Hepatocyte (in vitro differentiated cells): ENCODE measurements around the gene SNAPC5. TPM values are rescaled to one million over a fixed set of nuclear protein-coding genes. Genes with fewer than 3 reads are reported as not detected.

Experiments
- DNase-seq: peaks from one replicate; pipeline ENCODE4 v3.0.0-alpha.2; 2016; ENCODE audit warnings: low spot score
- H2AFZ ChIP-seq: fragments of 200-600 bp; sonication (generic); 2 replicates; pipeline ENCODE4 v1.6.0; 2016; ENCODE audit warnings: antibody characterized with exemption, mild to moderate bottlenecking
- H3K27ac ChIP-seq: fragments of 200-600 bp; sonication (generic); 2 replicates; pipeline ENCODE4 v1.5.1; 2016; ENCODE audit warnings: mild to moderate bottlenecking
- H3K27me3 ChIP-seq: fragments of 200-600 bp; sonication (generic); 2 replicates; pipeline ENCODE4 v1.6.1; 2016
- H3K36me3 ChIP-seq: fragments of 200-600 bp; sonication (generic); replicated peaks from 2 replicates; pipeline ENCODE4 v1.5.1; 2016; ENCODE audit warnings: low read depth; ENCODE audit not compliant: insufficient read depth
- H3K4me1 ChIP-seq: fragments of 200-600 bp; sonication (generic); 2 replicates; pipeline ENCODE4 v1.5.1; 2016; ENCODE audit warnings: mild to moderate bottlenecking, moderate library complexity; ENCODE audit not compliant: insufficient read depth
- H3K4me2 ChIP-seq: fragments of 200-600 bp; sonication (generic); 2 replicates; pipeline ENCODE4 v1.6.0; 2016
- H3K4me3 ChIP-seq: fragments of 200-600 bp; sonication (generic); 2 replicates; pipeline ENCODE4 v1.5.1; 2016; ENCODE audit warnings: mild to moderate bottlenecking
- H3K79me2 ChIP-seq: fragments of 200-600 bp; sonication (generic); 2 replicates; pipeline ENCODE4 v1.6.0; 2017; ENCODE audit warnings: mild to moderate bottlenecking
- H3K9me2 ChIP-seq: fragments of 200-600 bp; sonication (generic); replicated peaks from 2 replicates; pipeline ENCODE4 v1.6.0; 2017; ENCODE audit warnings: mild to moderate bottlenecking; ENCODE audit not compliant: insufficient read depth
- H3K9me3 ChIP-seq: fragments of 200-600 bp; sonication (generic); 2 replicates; pipeline ENCODE4 v1.5.1; 2016; ENCODE audit warnings: low read depth, mild to moderate bottlenecking
- H4K20me1 ChIP-seq: fragments of 200-600 bp; sonication (generic); 2 replicates; pipeline ENCODE4 v1.6.0; 2016; ENCODE audit warnings: mild to moderate bottlenecking; ENCODE audit not compliant: insufficient read depth, poor library complexity, severe bottlenecking
- EZH2 ChIP-seq: fragments of 200-600 bp; sonication (generic); IDR thresholded peaks from 2 replicates; pipeline ENCODE4 v1.6.1; 2016; ENCODE audit warnings: antibody characterized with exemption, mild to moderate bottlenecking, borderline replicate concordance
- EZH2phosphoT487 ChIP-seq: fragments of 200-600 bp; sonication (generic); IDR thresholded peaks from one replicate; pipeline ENCODE4 v1.6.1; 2018; ENCODE audit warnings: antibody characterized with exemption, mild to moderate bottlenecking, low read depth, moderate library complexity; ENCODE audit not compliant: unreplicated experiment, severe bottlenecking
- WGBS: methylation state at CpG from one replicate; pipeline ENCODE4 v1.1.6; 2016; ENCODE audit warnings: low lambda C conversion rate; ENCODE audit errors: missing lambda C conversion rate; 5-methylcytosine and 5-hydroxymethylcytosine counted together
- polyA plus RNA-seq: library from polyadenylated mRNA; unstranded; fragments of >200 nt; fragmentation: Nextera tagmentation; extraction: Ambion mirVana; gene quantifications from 2 replicates; pipeline ENCODE4 v1.2.1, GENCODE V29; 2016
- total RNA-seq: library from RNA; depleted of rRNA; stranded (reverse); fragments of >200 nt; gene quantifications from 2 replicates; pipeline ENCODE4 v1.2.3, GENCODE V29; 2014
- TF ChIP-seq, protein P1 (sequence below): fragments of 200-600 bp; sonication (generic); IDR thresholded peaks from 2 replicates; pipeline ENCODE4 v1.5.1; 2016; ENCODE audit warnings: antibody characterized with exemption, mild to moderate bottlenecking; ENCODE audit not compliant: poor library complexity

Gene SNAPC5
- total and polyA plus RNA-seq, 2 experiments from 2014 or later: 23.2 to 36.6 TPM

DNA sequence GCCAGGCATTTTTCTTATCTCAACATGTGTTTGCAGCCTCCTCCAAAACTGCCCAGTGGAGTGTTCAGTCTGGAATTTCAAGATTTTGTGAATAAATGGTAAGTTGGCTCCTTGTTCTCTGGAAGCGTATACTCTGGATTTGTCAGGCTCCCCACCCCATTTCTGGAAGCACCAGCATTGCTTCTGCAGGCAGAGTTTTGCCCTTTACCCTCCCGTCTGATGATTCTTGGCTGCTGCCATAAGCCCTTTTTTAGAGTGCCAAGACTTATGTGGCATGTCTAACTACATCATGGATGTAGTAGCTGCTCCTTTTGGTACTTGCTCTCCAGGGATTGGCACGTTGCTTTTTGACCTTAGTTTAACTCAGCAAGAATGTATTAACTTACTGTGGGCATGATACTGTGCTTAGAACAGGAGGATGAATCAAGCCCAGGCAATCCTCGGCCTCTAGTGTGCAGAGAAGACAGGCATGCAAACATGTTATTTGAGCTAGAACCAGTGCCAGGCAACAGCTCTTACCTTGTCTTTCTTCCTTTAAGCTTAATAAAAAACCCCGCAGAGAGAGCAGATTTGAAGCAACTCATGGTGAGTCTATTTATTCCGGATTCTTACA, 8.3 kb downstream of the SNAPC5 start:
- H3K4me2 ChIP-seq: no peak overlapping the region
- no peaks in the 10 kb centered on the region for H3K4me1 ChIP-seq
- H3K9me3 ChIP-seq: no peaks in the 10 kb centered on the region
- no peaks in the 10 kb centered on the region for H3K36me3 ChIP-seq
- peaks cover 1% of the 10 kb centered on the region for H3K79me2 ChIP-seq
- no peaks in the 10 kb centered on the region for H3K27me3 ChIP-seq
- no peak overlapping the region for H3K4me3 ChIP-seq
- H2AFZ ChIP-seq: no peak overlapping the region
- H4K20me1 ChIP-seq: no peaks in the 10 kb centered on the region
- TF ChIP-seq, protein P1, sequence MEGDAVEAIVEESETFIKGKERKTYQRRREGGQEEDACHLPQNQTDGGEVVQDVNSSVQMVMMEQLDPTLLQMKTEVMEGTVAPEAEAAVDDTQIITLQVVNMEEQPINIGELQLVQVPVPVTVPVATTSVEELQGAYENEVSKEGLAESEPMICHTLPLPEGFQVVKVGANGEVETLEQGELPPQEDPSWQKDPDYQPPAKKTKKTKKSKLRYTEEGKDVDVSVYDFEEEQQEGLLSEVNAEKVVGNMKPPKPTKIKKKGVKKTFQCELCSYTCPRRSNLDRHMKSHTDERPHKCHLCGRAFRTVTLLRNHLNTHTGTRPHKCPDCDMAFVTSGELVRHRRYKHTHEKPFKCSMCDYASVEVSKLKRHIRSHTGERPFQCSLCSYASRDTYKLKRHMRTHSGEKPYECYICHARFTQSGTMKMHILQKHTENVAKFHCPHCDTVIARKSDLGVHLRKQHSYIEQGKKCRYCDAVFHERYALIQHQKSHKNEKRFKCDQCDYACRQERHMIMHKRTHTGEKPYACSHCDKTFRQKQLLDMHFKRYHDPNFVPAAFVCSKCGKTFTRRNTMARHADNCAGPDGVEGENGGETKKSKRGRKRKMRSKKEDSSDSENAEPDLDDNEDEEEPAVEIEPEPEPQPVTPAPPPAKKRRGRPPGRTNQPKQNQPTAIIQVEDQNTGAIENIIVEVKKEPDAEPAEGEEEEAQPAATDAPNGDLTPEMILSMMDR: no peak
- TF ChIP-seq EZH2phosphoT487: no peak
- no peak for TF ChIP-seq EZH2
- no peak for DNase-seq
- no peak overlapping the region for H3K27ac ChIP-seq
- no peaks in the 10 kb centered on the region for H3K9me2 ChIP-seq
- 90% methylated on average over 6 of the region's 6 CpGs for WGBS

DNA sequence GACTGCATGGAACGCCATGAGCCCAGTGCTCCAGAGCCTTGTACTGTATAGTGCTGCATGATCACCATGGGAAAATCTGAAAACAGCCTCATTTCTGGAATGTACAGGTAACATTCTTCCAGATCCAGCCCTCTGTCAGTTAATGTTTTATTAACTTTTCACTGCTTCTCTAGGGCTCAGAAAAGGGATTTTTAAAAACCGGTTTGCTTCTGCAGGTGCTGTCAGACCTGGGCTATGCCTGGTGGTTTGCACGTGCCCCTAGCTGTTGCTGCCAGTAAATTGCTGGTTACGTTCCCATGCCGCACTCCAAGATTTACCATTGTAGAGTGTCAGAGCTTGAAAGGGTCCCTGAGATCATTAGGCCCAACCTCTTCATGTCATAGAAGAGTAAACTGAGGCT, 9.0 kb downstream of the SNAPC5 start:
- Histone ChIP-seq H4K20me1 (no peaks in the 10 kb centered on the region), H3K9me2 (no peaks in the 10 kb centered on the region), H3K4me1 (no peaks in the 10 kb centered on the region), H3K9me3 (no peaks in the 10 kb centered on the region), H3K4me3 (no peak overlapping the region), H3K4me2 (no peak overlapping the region), H3K27me3 (no peaks in the 10 kb centered on the region), H2AFZ (no peak overlapping the region), H3K27ac (no peak overlapping the region), H3K79me2 (no peaks in the 10 kb centered on the region), H3K36me3 (no peaks in the 10 kb centered on the region)
- WGBS: 90% methylated on average over 5 of the region's 5 CpGs
- DNase-seq: no peak
- TF ChIP-seq EZH2 (no peak), EZH2phosphoT487 (no peak)
- TF ChIP-seq, protein P1: no peak

DNA sequence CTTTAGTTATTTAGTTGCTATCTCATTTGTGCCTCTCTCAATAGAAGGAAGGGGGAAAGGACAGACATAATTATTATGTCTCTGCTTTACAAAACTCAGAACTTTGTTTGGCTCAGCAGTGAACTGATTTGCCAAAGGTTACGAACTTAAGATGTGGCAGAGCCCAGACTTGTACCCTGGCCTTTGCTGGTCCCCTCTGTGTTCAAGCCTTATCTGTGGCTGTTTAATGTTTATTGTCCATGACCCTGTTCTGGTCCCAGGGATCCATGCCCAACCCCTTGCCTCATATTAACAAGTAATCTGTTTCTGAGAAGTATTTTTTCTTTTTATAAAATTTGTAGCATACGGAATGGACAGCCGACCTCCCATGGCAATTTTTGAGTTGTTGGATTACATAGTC, 10.7 kb downstream of the SNAPC5 start:
- Histone ChIP-seq H2AFZ (no peak overlapping the region), H3K27ac (no peak overlapping the region), H3K27me3 (no peaks in the 10 kb centered on the region), H3K4me2 (no peak overlapping the region), H3K9me3 (no peaks in the 10 kb centered on the region), H3K9me2 (no peaks in the 10 kb centered on the region), H3K36me3 (no peaks in the 10 kb centered on the region), H4K20me1 (no peaks in the 10 kb centered on the region), H3K4me1 (no peaks in the 10 kb centered on the region), H3K79me2 (no peaks in the 10 kb centered on the region), H3K4me3 (no peak overlapping the region)
- DNase-seq: no peak
- 96% methylated on average over 3 of the region's 3 CpGs for WGBS
- TF ChIP-seq EZH2 (no peak), EZH2phosphoT487 (no peak)
- TF ChIP-seq, protein P1: no peak
